ENCODE results near the gene NOB1.
A peak's percentile ranks its signal among the peaks of the same experiment; 100 is the strongest.
"Not testable (repeated sequence)": the region's sequence is repeated elsewhere in the genome, so short reads cannot be mapped to it uniquely, and the experiment has no call there.

The NOB1 gene

DNA sequence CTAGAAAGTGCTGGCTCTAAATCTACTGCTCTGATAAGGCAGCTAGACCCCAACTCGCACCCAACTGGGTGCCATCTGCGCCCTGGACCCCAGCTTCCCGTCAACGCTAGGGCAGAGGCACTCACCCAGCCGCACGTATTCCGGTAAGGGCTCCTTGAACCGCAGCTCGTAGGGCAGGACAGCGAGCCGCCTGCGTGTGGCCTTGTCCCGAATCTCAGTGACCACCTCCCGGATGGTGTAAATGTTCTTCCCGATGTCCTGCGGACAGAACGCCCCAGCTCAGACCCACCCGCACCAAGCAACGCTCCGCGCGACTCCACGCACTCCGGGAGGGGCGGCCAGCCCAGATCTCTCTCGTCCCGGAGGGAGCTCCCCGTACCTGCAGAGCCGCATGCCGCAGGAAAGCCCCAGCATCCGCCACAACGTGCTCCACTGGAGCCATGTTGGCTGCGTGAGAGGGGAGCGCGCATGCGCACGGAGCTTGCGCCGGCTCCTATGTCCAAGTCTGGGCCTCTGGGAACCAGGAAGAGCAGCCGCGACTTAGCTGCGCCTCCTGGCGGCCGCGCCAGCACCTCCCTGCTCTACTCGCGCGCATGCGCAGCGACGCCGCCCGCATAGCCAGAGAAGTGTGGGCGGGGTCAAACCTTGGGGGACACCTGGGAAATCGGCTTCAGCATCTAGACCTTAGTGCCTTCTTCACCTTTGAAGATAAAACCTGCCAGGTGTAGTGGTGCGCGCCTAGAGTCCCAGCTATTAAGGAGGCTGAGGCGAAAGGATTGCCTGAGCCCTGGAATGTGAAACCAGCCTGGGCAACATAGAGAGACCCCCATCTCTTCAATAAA, at the start of gene NOB1:
Gene NOB1 (minus strand): TSS at position 458 of the 842 bp plus-strand sequence. CDS start 16 bp downstream, at position 442.
- peak; percentile 97 for DNase-seq (ENCODE audit: low spot score)

DNA sequence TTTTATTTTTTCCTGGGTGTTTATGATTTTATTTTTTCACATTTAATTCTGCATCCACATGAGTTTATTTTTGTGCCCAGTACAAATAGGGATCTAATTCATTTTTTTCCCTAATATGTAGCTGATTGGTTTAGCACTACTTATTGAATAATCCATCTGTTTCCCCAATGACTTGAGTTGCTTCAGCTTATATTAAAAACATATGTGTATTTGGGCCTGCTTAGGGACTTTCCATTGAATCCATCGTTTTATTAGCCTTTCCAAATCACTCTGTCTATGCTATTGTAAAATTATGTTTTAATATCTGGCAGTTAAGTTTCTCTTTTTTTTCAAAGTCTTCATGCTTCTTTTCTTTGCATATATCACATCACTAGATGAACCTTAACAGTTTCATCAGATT, 49.6 kb upstream of the NOB1 start:
- DNase-seq (ENCODE audit: low spot score), result no peak

DNA sequence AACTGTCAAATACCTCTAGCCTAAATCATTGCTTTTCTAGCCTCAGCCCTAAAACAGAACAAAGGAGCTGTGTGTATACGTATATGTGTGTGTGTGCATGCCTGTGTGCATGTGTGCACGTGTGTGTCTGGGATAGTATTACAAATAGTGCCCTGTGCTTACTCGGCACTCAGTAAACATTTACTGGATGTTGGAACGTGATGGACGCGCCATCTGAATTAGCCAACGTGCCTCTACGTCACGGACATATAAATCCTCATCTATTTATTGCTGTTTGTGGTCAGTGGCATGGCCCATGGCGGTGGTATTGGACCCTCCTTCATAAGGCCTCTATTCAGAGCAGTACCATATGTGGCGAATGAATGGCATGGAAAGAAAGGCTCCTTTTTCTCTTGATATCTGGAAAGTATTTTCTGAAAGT, 44.9 kb upstream of the NOB1 start:
- no peak for DNase-seq (ENCODE audit: low spot score)

DNA sequence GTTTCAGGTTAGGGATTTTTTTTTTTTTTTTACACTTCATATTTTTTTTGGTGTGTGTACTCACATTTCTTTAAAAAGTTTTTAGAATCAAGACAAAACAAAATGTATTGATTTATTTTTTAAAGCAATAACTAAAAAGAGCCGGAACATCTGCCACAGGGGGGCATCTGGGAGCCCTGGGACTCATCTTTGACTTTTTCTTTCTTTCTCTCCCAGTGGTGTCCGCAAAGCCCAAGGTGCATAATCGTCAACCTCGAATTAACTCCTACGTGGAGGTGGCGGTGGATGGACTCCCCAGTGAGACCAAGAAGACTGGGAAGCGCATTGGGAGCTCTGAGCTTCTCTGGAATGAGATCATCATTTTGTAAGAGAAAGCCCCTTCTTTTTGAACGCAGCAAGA, 43.7 kb upstream of the NOB1 start:
- DNase-seq (ENCODE audit: low spot score), result no peak

DNA sequence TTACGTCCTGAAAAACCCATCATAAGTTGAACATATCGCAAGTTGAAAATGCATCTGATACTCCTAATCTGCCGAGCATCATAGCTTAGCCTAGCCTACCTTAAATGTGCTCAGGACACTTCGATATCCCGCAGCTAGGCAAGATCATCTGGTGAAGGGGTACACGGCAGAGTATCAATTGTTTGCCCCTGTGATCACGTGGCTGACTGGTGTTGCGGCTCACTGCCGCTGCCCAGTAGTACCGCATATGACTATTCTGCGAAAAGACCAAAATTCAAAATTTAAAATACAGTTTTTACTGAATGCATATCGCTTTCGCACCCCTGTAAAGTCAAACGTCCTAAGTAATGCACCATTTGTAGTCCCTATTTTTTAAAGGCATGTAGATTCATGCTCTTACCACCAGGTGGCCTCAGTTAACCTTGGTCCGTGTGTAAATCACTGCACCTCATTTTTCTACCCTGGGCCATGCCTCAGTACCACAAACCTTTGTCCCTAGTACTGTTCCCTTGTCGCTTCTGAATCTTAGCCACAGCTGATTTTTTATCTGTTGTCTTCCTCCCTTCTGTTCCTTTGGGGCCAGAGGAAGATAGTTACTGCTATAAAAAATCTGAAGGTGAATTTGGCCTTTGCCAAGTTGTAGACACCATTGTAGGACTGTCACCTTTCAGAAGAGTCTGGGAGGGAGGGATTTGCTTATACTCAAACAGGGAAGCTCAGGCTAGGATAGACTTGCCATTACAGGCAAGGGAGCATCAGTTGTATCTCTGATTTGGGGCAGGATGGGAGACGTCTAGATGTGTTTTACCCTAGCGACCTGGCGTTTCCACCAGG, 41.8 kb upstream of the NOB1 start:
- DNase-seq (ENCODE audit: low spot score), result peak; percentile 73

DNA sequence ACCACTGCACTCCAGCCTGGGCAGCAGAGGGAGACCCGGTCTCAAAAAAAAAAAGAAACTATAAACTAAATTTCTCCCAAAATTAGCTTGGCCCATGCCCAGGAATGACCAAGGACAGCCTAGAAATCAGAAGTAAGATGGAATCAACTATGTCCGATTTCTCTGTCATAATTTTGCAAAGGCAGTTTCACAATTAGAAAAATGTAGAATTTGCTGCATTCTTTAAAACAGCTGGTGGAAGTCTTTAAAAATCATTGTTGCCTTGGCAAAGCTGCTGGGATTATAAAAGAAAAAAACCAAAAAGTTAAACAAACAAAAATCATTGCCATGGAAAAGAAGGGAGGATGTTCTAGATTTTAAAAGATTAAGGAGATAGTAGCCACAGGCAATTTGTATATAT, 39.8 kb upstream of the NOB1 start:
- DNase-seq (ENCODE audit: low spot score), result no peak

DNA sequence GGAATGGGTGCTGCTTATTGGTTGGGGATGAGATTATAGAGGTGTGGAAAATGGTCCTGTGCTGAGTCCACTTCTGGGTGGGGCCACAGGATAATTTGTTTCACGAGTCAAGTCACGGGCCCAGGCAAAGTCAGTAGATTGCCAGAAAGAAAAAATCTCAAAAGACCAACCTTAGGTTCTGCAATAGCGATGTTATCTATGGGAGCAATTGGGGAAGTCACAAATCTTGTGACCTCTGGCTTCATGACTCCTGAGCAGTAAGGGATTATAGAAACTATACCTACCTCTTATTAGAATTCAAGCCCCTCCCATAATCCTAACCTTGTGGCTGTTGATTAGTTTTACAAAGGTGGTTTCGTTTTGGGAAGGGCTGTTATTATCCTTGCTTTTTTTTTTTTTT, 38.8 kb upstream of the NOB1 start:
- no peak for DNase-seq (ENCODE audit: low spot score)

DNA sequence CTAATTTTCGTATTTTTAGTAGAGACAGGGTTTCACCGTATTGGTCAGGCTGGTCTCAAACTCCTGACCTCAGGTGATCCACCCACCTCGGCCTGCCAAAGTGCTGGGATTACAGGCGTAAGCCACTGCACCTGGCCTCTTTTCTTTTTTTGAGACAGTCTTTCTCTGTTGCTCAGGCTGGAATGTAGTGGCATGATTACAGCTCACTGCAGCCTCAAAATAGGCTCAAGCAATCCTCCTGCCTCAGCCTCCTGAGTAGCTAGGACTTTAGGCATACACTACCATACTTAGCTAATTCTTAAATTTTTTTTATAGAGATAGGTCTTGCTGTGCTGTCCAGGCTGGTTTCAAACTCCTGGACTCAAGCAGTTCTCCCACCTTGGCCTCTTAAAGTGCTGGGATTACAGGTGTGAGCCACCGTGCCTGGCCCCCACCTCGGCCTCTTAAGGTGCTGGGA, 36.7 kb upstream of the NOB1 start:
- DNase-seq (ENCODE audit: low spot score), result not testable (repeated sequence)

DNA sequence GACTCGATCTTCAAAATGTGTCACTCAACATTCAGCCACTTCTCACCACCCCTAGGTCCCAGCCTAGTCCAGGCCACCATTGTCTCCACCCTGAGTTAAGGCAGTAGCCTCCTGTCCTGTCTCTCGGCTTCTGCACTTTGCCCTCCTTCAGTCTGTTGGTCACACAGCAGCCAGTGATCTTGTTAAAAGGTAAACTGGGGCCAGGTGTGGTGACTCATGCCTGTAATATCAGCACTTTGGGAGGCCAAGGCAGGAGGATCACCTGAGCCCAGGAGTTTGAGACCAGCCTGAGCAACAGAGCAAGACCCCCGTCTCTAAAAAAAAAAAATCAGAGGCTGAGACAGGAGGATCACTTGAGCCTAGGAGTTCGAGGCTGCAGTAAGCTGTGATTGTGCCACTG, 33.2 kb upstream of the NOB1 start:
- DNase-seq (ENCODE audit: low spot score), result no peak

DNA sequence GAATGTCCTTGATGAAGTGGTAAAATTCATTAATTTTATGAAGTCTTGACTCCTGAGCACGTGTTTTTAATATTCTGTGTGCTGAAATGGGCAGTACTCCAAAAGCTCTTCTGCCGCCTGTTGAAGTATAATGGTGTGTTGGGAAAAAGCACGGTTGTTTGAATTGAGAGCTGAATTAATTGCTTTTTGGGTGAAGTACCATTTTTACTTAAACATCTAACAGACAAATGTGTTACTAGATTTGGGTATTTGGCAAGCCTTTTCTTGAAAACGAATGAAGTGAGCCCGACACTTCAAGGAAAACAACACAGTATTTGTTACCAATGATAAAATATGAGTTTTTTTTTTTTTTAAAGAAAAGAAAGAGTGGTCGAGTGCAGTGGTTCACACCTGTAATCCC, 29.9 kb upstream of the NOB1 start:
- DNase-seq (ENCODE audit: low spot score), result no peak

DNA sequence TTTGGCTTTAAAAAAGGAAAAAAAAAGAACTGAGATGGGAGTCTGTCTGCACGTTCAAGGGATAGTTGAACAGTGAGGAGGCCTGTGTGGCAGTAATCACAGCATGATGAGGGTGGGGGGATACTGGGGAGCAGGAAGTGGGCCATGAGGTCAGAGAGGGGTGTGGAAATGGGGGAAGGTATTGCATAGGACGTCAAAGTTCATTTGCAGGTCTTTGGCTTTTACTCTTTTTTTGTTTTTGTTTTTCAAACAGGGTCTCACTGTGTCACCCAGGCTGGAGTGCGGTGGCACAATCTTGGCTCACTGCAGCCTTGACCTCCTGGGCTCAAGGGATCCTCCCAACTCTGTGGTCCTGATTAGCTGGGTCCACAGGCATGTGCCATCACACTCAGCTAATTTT, 26.4 kb upstream of the NOB1 start:
- DNase-seq (ENCODE audit: low spot score), result no peak

DNA sequence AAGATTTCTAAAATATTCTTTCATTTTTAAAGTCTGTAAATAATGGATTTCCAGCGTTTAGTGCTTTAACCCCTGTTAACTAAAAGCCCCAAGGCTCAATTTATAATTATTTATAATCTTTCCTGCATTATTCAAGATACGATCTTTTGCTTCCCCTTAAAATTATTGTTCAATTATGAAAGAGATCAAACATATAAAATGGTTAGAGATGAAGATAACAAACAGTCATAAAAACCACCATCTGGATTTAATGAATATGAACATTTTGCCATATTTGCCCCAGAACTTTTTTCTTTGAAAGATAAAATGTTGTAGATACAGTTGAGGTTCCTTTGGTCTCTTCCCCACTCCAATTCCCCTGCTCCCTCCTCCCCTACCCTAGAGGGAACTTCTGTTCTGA, 25.0 kb upstream of the NOB1 start:
- no peak for DNase-seq (ENCODE audit: low spot score)

DNA sequence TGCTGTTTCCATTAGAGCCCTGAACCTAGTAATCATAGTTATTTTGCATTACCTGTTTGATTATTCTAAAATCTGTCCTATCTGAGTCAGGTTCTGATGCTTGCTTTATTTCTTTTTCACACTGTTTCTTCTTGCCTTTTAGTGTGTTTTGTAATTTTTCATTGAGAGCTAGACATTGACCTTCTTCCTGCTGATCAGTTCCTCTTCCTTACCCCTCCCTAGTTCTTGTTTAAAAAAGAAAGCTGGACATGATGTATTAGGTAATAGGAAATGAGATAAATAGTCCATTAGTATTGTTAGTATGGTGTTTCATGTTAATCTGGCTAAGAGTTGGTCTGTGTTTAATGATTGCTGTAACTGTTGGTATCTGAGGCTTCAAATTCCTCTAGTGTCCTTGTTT, 20.8 kb upstream of the NOB1 start:
- no peak for DNase-seq (ENCODE audit: low spot score)

DNA sequence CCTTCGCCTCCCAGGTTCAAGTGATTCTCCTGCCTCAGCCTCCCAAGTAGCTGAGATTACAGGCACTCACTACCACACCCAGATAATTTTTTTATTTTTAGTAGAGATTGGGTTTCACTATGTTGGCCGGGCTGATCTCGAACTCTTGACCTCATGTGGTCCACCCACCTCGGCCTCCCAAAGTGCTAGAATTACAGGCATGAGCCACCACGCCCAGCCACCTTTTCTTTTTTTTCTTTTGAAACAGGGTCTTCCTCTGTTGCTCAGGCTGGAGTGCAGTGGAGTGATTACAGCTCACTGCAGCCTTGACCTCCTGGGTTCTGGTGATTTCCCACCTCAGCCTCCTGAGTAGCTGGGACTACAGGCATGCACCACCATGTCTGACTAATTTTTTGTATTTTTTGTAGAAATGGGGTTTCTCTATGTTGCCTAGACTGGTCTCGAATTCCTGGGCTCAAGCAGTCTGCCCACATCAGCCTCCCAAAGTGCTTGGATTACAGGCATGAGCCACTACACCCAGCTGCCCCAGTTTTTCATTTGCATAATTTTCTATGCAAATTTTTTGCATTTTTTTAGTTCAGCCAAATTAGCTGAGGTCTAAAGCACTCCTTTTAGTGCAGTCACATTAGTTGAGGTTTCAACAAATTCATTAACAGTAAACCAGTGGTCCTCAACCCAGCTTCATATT, 18.7 kb upstream of the NOB1 start:
- no peak for DNase-seq (ENCODE audit: low spot score)

DNA sequence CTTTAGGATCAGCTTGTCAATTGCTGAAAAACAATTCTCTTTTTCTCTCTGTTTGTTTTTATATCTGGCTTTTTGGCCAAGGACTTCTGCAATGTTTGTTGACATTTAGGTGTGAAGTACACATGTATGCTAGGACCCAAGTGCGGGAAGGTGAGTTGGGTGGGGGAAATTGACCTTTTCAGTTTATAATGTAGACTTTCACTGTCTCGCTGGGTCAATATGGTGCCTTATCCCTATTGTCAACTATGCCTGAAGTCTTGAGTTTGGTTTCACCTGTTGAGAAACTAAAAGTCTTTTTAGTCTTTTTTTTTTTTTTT, 16.9 kb upstream of the NOB1 start:
- no peak for DNase-seq (ENCODE audit: low spot score)

DNA sequence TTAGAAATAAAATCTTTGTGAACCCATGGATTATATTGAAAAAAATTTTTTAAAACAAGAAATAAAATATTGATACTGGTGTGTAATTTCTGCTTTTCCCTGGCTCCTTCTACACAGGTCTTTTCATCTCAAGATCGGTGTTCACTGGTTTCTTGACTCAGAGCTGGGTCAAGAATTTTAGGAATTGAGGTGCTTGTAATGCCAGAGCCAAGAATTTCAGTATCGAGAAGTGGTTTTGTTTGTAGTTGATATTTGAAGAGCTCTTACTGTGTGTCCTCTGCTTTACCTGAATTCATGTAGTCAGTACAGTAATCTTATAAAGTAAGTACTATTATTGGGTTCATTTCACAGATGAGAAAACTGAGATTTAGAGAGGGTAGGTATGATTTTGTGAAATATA, 14.7 kb upstream of the NOB1 start:
- DNase-seq (ENCODE audit: low spot score), result no peak

DNA sequence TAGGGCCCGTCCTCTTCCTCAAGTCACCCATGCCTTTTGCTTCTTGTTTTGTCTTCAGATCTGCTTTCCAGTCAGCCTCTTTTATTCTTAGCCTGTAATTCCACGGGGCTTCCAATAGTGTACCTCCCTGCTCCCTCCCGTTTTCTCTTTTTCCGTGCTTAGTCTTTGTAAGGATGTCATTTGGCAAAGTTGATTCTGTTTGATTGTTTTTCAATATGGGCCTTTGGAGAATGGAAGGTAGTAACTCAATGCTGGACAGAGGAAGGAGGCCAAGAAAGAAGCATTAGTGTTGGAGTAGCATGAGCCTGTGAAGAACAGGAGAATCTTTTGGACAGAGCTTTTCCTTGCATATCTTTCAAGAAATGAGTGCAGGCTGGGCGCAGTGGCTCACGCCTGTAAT, 13.9 kb upstream of the NOB1 start:
- no peak for DNase-seq (ENCODE audit: low spot score)

DNA sequence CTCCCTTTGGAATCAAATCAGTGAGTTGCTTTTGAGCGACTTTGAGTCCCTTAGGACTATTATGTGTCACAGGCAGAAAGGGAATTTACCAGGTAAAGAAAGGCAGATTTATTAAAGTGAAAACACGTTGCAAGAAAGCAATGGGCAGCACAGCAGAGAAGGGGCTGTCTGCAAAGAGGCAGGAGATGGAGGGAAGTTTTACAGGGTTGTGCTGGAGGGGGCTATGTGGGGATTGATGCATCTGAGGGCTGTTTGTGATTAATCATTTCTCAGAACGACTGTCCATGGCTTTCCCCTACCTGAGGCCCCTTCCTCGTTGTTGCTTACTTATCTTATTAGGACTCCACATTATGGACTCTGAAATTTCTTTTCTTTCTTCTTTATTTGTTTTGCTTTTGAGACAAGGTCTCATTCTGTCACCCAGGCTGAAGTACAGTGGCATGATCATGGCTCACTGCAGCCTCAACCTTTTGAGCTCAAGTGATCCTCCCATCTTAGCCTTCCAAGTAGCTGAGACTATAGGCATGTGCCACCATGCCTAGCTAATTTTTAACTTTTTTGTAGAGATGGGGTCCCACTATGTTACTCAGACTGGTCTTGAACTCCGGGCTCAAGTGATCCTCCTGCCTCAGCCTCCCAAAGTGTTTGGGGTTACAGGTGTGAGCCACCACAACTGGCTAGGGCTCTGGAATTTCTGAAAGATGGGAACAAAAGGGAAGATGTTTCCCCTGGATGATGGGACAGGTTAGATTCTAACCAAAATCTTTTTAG, 12.9 kb upstream of the NOB1 start:
- no peak for DNase-seq (ENCODE audit: low spot score)

DNA sequence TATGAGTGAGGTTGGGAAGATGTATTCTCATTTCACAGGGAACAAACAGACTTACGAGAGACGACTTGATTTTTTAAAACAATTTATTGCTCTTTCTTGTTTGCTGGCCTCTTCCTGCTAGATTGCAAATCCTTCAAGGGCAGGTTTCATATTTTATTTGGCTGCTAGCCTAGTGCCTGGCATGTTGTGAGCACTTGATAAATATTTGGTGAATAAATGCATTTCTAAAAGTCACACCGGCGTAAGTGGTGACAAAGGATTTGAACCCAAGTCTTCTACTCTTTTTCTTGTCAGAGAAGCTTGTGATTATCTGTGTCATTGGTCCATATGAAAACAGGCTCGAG, 8.8 kb upstream of the NOB1 start:
- DNase-seq (ENCODE audit: low spot score), result no peak

DNA sequence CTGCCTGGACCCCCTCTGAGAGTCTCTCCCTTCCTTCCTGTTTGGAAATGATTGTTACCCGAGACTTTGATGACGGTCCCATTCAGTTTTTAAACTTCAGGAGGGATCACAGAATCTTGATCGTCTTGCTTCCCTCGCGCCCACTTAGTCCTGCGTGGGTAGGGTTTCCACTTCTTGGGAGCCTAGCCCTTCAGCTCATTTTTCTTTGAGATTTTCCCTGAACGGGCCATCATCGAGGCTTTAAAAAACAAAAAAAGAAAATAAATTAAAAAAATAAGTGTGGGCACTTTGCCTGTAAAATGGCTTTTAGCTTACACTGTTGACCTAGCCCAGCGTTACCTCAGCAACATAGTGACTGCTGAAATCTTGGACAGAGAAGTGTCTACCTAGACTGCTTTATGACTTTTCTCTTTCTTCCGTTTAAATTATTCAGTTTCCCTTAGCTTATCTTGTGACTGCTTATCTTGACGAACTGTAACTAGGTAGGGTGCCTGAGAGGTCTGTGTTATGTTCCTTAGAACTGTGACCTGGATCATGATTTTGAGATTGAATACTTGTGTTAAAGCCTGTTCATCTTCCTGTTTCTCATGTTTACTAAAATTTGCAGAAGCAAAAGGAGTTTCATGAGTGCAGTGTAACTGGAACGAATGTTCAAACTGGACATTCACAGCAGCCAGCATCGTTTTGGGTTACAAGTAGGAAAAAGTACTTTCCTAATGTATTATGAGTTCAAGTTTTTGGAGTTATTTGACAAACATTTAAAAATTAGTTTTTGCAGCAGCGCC, 8.3 kb upstream of the NOB1 start:
- peak; percentile 43 for DNase-seq (ENCODE audit: low spot score)
